Fibroblast of the aortic adventitia (primary cell): Measurements from ENCODE around the gene SEC22C. TPM values are rescaled to one million over a fixed set of nuclear protein-coding genes. Genes with fewer than 3 reads are reported as not detected.

ENCODE experiments used
- DNase-seq: peaks from one replicate; pipeline ENCODE4 v3.0.0-alpha.2; 2010; ENCODE audit warnings: low read depth
- H3K4me3 ChIP-seq: 2 replicates; pipeline ENCODE4 v1.5.1; 2011; ENCODE audit warnings: low read depth, mild to moderate bottlenecking, control low read depth, low read length, moderate library complexity
- total RNA-seq: library from RNA; depleted of rRNA; stranded (reverse); fragments of >200 nt; gene quantifications from 2 replicates; pipeline ENCODE4 v1.2.3, GENCODE V29; 2012; ENCODE audit warnings: low replicate concordance
- TF ChIP-seq, protein P1 (sequence below): IDR thresholded peaks from 2 replicates; pipeline ENCODE4 v1.5.1; 2011; ENCODE audit warnings: mild to moderate bottlenecking, low read length, control low read depth, inconsistent platforms; ENCODE audit not compliant: insufficient read depth

The SEC22C gene
- total RNA-seq, 1 donor, result 71.9 TPM

DNA sequence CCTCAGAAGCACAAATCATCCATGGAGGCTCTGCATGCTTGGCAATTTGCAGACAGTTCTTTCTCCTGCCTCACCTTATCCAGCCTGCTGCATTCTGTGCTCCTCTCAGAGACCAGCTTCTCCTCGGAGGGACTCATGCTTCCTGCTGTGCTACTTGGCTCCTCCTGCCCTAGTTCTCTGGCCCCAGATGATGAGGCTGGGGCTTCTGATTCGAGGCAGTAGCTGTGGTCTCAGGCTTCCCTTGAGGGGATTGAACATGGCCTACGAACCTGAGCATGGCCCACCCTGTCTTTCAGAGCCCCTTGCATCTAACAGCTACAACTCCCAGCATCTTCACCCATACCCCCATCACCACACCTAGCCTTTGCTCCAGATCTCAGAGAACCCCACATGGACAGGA, 72.7 kb downstream of the SEC22C start:
- no peak overlapping the region for H3K4me3 ChIP-seq
- no peak for DNase-seq
- TF ChIP-seq, protein P1, sequence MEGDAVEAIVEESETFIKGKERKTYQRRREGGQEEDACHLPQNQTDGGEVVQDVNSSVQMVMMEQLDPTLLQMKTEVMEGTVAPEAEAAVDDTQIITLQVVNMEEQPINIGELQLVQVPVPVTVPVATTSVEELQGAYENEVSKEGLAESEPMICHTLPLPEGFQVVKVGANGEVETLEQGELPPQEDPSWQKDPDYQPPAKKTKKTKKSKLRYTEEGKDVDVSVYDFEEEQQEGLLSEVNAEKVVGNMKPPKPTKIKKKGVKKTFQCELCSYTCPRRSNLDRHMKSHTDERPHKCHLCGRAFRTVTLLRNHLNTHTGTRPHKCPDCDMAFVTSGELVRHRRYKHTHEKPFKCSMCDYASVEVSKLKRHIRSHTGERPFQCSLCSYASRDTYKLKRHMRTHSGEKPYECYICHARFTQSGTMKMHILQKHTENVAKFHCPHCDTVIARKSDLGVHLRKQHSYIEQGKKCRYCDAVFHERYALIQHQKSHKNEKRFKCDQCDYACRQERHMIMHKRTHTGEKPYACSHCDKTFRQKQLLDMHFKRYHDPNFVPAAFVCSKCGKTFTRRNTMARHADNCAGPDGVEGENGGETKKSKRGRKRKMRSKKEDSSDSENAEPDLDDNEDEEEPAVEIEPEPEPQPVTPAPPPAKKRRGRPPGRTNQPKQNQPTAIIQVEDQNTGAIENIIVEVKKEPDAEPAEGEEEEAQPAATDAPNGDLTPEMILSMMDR, result no peak

DNA sequence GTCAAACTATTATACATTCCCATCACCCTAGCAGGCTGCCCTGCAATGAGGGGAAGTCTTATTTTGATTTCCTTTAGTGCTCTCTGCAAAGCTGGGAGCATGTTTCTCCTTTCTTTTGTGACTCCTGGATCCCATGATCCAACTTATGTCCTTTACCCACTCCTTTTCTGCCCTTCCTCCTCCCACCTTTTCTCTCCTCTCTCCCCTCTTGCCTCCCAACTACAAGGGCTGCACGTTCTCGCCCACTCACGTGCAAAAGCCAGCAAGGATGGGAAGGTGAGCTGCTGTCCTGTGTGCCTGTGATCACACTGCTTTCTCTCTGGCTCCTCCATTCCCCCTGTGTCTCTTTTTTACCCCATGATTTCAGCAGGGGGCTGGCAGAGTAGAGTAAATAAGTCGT, 73.2 kb downstream of the SEC22C start:
- no peak for DNase-seq
- H3K4me3 ChIP-seq, result no peak overlapping the region
- TF ChIP-seq, protein P1, result no peak

DNA sequence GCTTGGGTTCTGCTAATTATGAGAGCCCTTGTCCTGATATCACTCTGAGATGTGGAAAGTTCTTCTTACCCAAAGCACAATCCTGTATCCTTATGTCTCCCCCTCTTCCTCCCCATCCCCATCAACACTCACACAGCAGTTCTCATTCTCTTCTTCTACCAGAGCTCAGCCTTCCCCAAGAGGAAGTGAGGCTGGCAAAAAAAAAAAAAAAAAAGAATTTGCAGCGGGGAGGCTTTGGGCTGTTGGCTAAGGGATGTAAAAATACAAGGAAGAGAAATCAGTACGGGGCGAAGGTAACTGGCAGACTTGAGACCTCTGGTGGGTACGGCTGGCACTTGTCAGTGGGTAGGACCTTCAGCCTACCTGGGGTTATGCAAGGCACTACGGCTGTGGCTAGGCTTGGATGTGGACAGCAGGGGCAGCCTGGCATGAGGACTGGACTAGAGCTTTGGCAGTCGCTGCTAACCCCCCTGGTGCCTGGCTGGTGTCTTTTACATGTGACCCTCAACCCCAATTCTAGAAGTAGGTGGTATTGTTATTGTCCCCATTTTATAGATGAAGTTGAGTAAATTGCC, 73.9 kb downstream of the SEC22C start:
- TF ChIP-seq, protein P1, result no peak
- no peak overlapping the region for H3K4me3 ChIP-seq
- DNase-seq, result no peak

DNA sequence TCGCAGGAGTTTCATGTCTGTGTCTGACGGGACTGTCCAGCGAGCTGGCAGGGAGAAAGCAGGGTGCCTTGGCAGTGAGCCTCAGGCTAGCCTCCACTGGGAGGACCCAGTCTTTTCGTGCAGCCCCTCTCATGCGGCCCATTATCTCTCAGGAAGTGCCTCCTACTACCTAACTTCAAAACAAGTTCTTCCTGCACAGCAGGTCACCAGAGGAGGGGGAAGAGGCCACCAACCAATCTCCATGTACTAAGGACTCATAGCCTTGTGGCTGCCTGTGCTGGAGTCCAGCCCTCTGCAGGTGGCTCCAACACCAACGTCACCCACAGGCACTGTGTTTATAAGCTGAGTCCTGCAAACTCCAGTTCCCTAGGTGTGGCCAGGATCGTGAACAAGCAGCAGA, 74.5 kb downstream of the SEC22C start:
- TF ChIP-seq, protein P1, result no peak
- no peak for DNase-seq
- no peak overlapping the region for H3K4me3 ChIP-seq

DNA sequence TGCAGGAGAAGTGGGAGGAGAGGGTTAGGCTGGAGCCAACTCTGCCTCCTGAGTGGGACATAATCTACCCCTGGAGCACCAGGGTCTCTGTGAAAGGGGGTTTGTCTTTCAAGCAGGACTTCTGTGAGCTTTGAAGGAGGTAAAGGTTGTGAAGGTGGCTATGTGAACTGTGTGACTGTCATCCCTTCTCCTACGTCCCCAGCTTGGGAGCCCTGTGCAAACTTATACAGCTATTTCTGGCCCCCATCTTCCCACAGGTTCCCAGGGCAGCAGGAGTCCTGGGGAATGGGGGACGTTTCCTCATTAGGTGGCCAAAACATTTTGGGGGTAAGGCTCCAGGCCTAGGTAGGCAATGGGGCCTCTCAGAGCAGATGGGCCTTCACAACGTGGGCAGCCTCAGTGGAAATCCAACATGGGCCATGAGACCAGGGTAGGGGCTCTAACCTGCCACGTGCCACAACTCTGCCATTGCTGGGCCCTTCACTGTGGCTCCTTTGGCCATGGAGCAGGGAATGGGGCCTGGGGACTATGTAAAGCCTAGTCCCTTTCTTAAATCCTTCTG, 75.8 kb downstream of the SEC22C start:
- DNase-seq, result no peak
- H3K4me3 ChIP-seq, result no peak overlapping the region
- TF ChIP-seq, protein P1, result no peak

DNA sequence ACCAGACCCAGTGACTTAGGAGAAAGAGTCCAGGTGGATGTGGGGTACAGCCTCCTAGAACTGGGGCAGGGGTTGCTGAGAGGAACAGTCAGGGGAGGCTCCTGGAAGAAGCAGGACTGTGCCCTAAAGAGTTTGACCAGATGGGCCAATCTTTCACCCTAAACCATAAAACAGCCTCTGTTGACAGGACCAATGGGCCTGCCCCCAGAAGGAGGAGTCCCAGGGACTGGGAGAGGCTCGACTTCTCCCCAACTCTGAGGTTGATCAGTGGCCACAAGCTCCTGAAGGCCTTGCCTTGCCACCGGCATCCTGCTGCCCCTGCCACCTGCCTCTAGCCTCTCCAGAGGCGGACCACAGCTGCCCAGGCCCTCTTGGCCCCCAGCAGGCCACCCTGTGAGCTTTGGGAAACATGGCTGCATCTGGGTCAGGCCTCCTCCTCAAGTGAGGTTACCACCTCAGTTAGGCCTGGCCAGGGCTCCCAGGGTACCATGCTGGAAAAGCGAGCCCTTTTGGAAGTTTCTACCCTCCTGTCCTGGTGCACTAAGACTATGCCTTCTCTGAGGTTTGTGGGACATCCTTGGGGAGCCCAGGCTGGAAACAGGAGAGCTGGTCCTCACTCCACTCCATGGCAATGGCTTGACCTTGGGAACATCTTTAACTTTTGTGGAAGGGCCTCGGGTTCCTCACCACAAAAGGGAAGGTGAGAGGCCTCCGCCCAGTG, 76.5 kb downstream of the SEC22C start:
- TF ChIP-seq, protein P1, result no peak
- no peak for DNase-seq
- no peak overlapping the region for H3K4me3 ChIP-seq
